ENCODE measurements around the gene TUBB4B.

- TF ChIP-seq CTCF (IDR thresholded peaks at IDR 0.05 in 8 of 11, conservative IDR thresholded peaks at IDR 0.05 in 3 of 11): no peak
- TF ChIP-seq POLR2A (IDR thresholded peaks at IDR 0.05): no peak
- TF ChIP-seq POLR2AphosphoS5 (IDR thresholded peaks at IDR 0.05): no peak
Measured at GRCh38 chr9:137247916-137248175, 6.8 kb downstream of the TUBB4B start.
